Upper lobe of right lung (tissue), 1 donor: ENCODE data around the gene SDK2. TPM values are rescaled to one million over a fixed set of nuclear protein-coding genes. Genes with fewer than 3 reads are reported as not detected.

Experiments
- ATAC-seq: fragments of 200-7000 bp; cut with Tn5 transposase; one replicate; pipeline ENCODE4 v1.9.1; 2020; ENCODE audit warnings: mild to moderate bottlenecking, moderate library complexity
- DNase-seq: peaks from one replicate; pipeline ENCODE4 v3.0.0-alpha.2; 2020
- H3K27ac ChIP-seq: fragments of 200-600 bp; one replicate; pipeline ENCODE4 v1.8.0; 2022
- H3K27me3 ChIP-seq: fragments of 200-600 bp; one replicate; pipeline ENCODE4 v1.8.0; 2022; ENCODE audit warnings: mild to moderate bottlenecking
- H3K36me3 ChIP-seq: fragments of 200-600 bp; one replicate; pipeline ENCODE4 v1.8.0; 2022
- H3K4me1 ChIP-seq: fragments of 200-600 bp; one replicate; pipeline ENCODE4 v1.8.0; 2022
- H3K4me3 ChIP-seq: fragments of 200-600 bp; one replicate; pipeline ENCODE4 v1.8.0; 2022; ENCODE audit warnings: mild to moderate bottlenecking
- H3K9me3 ChIP-seq: fragments of 200-600 bp; one replicate; pipeline ENCODE4 v1.8.0; 2022
- intact Hi-C: fragments of 100-400 bp; cut with DNase I; formaldehyde crosslinking; loops from one replicate; pipeline ENCODE4 v1.11.0; 2022
- total RNA-seq: library from RNA; stranded (reverse); fragmentation: NEBNext Ultra II Directional; extraction: Animal tissue kit (Norgen Biotek cat#: 25700); gene quantifications from one replicate; pipeline ENCODE4 v1.2.1, GENCODE V29; 2021
- TF ChIP-seq, protein P1 (sequence below): fragments of 200-600 bp; IDR thresholded peaks from one replicate; pipeline ENCODE4 v1.8.0; 2022; ENCODE audit warnings: antibody characterized with exemption
- donor health status: DM: no; HTN: yes; CAD: no; lungs with severe emphysema.

The SDK2 gene
- total RNA-seq, 1 donor from 2014 or later, result 2.3 TPM

DNA sequence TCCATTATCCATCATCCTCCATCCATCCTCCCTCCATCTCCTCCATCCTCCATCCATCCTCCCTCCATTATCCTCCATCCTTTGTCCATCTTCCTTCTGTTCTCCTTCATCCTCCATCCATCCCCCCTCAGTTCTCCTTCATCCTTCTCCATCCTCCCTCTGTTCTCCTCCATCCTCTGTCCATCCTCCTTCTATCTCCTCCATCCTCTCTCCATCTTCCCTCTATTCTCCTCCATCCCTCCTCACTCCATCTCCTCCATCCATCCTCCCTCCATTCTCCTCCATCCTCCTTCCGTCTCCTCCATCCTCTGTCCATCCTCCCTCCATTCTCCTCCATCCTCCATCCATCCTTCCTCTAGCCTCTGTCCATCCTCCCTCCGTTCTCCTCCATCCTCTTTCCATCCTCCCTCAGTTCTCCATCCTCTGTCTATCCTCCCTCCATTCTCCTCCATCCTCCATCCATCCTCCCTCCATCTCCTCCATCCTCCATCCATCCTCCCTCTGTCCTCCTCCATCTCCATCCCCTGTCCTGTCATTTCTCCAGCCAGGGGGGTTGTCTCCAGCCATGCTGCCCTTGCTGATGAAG is 143.7 kb downstream of the SDK2 start:
- no peak for ATAC-seq
- Histone ChIP-seq H3K27ac (no peak overlapping the region), H3K27me3 (no peaks in the 10 kb centered on the region), H3K36me3 (no peaks in the 10 kb centered on the region), H3K9me3 (no peaks in the 10 kb centered on the region), H3K4me1 (no peaks in the 10 kb centered on the region), H3K4me3 (no peak overlapping the region)
- no peak for DNase-seq
- intact Hi-C loops, result no loop called here
- TF ChIP-seq, protein P1, sequence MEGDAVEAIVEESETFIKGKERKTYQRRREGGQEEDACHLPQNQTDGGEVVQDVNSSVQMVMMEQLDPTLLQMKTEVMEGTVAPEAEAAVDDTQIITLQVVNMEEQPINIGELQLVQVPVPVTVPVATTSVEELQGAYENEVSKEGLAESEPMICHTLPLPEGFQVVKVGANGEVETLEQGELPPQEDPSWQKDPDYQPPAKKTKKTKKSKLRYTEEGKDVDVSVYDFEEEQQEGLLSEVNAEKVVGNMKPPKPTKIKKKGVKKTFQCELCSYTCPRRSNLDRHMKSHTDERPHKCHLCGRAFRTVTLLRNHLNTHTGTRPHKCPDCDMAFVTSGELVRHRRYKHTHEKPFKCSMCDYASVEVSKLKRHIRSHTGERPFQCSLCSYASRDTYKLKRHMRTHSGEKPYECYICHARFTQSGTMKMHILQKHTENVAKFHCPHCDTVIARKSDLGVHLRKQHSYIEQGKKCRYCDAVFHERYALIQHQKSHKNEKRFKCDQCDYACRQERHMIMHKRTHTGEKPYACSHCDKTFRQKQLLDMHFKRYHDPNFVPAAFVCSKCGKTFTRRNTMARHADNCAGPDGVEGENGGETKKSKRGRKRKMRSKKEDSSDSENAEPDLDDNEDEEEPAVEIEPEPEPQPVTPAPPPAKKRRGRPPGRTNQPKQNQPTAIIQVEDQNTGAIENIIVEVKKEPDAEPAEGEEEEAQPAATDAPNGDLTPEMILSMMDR, result no peak

DNA sequence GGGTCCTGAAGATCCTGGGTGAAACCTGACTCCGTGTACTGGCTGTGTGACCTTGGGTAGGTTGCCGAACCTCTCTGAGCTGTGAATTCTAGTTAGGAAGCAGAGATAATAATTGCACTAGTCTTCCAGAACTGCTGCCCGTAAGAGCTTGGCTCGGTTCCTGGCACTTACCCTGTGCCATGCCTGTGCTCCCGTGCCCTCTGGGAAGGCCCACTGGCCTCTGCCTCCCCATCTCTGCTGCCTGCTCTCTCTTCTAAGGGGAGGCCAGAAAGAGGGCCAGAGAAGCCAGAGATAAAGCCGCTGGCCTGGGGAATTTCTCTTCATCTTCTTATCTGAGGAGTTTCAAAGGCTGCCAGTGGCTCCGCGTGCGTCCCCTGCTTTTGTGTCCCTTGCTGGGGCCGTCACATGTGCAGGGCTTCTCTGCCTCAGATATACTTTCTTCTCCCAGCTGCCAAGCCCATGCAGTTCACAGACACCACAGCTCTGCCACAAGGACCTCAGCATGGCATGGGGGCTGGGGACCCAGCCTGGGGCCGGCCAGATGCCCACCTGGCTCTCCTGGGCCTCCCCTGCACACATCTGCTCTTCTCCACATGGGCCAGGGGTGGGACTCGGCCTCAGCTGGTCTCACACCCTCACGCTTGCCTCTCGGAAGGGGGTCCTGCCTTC is 145.2 kb downstream of the SDK2 start:
- no peak overlapping the region for H3K27ac ChIP-seq
- TF ChIP-seq, protein P1, result no peak
- ATAC-seq (no peak), DNase-seq (peak; percentile 36)
- no peaks in the 10 kb centered on the region for H3K4me1 ChIP-seq
- intact Hi-C loops, result no loop called here
- H3K9me3 ChIP-seq, result no peaks in the 10 kb centered on the region
- no peak overlapping the region for H3K4me3 ChIP-seq
- no peaks in the 10 kb centered on the region for H3K36me3 ChIP-seq
- peaks cover under 1% of the 10 kb centered on the region for H3K27me3 ChIP-seq

DNA sequence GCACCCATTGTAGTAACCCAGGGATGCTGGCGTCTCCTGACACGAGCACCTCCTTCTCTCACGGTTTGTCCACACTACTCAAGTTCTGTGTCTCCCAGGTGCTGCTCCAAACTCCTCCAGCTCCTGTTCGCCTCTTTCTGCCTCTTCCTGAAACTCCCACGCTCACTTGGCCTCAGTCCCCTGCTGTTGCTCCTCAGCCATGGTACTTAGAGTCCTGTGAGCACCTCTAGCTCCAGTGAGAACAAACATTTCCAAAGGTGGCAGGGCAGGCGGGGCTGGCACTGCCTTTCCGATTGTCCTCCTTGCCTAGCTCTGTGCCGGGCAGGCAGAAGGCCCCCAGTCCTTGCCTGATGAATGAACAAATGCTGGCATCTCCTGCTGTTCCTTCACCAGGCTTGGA is 146.1 kb downstream of the SDK2 start:
- intact Hi-C loops, result no loop called here
- DNase-seq (no peak), ATAC-seq (peak; percentile 49)
- H3K27me3 ChIP-seq, result peaks cover 4% of the 10 kb centered on the region
- no peaks in the 10 kb centered on the region for H3K4me1 ChIP-seq
- no peak overlapping the region for H3K4me3 ChIP-seq
- H3K27ac ChIP-seq, result no peak overlapping the region
- no peaks in the 10 kb centered on the region for H3K9me3 ChIP-seq
- no peaks in the 10 kb centered on the region for H3K36me3 ChIP-seq
- TF ChIP-seq, protein P1, result no peak

DNA sequence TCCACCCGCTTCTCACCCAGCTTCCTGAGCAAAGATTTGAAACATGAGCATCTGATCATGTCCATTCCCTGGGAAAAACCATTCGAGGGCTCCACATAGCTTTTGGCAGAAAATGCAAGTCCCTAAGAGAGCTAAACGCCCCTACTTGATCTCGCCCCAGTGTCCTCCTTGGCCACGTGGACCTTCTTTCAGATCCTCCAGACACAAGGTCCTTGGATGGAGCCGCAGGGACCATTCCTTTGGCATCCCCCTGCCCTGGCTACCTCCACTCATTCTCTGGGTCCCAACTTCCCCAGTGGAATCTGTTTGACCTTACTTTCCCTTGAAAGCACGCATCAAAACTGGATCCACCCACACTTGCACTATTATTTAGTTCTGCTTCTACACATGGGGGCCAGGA is 146.5 kb downstream of the SDK2 start:
- intact Hi-C loops, result no loop called here
- DNase-seq (no peak), ATAC-seq (no peak)
- TF ChIP-seq, protein P1, result no peak
- no peaks in the 10 kb centered on the region for H3K36me3 ChIP-seq
- no peaks in the 10 kb centered on the region for H3K9me3 ChIP-seq
- peaks cover 4% of the 10 kb centered on the region for H3K27me3 ChIP-seq
- H3K4me1 ChIP-seq, result no peaks in the 10 kb centered on the region
- H3K27ac ChIP-seq, result no peak overlapping the region
- H3K4me3 ChIP-seq, result no peak overlapping the region

DNA sequence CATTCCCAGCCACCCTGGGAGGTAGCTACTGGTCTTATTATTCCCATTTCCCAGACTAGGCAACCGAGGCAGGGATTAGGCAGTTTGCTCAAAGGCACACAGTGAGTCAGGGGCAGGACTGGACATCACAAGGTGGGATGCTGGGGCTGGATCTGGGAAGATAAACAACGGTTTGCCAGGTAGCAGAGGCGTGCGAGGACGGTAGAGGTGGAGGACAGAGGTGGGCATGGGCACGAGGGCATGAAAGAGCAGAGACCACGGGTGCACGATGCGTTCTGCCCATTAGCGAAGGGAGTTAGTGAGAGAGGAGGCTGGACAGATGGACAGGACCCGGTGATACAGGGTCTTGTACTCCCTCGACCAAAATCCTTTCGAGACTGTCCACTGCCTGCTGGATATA is 148.0 kb downstream of the SDK2 start:
- DNase-seq (no peak), ATAC-seq (no peak)
- Histone ChIP-seq H3K4me3 (no peak overlapping the region), H3K9me3 (no peaks in the 10 kb centered on the region), H3K27ac (no peak overlapping the region), H3K36me3 (no peaks in the 10 kb centered on the region), H3K27me3 (peaks cover 4% of the 10 kb centered on the region), H3K4me1 (no peaks in the 10 kb centered on the region)
- TF ChIP-seq, protein P1, result no peak
- intact Hi-C loops, result no loop called here
